HG02840 (cell line): ENCODE measurements around the gene CEP57L1.
"Not testable (repeated sequence)": the region's sequence is repeated elsewhere in the genome, so short reads cannot be mapped to it uniquely, and the experiment has no call there.

ENCODE experiments used
- ATAC-seq: cut with Tn5 transposase; IDR thresholded peaks from one replicate; pipeline ENCODE4 v1.9.1; 2021; ENCODE audit warnings: mild to moderate bottlenecking, moderate library complexity, moderate number of reproducible peaks; ENCODE audit not compliant: unreplicated experiment, low FRiP score

The CEP57L1 gene

GRCh38 chr6:109166673-109167072 is 71.4 kb downstream of the CEP57L1 start:
- no peak for ATAC-seq

GRCh38 chr6:109167562-109167961 is 72.3 kb downstream of the CEP57L1 start:
- ATAC-seq = no peak

- no peak for ATAC-seq
Measured at GRCh38 chr6:109170333-109170732, 75.0 kb downstream of the CEP57L1 start.

GRCh38 chr6:109172101-109172746 is 76.9 kb downstream of the CEP57L1 start:
- no peak for ATAC-seq

- ATAC-seq = no peak
Measured at GRCh38 chr6:109174916-109175315, 79.6 kb downstream of the CEP57L1 start.

GRCh38 chr6:109178921-109179320 is 83.6 kb downstream of the CEP57L1 start:
- no peak for ATAC-seq

GRCh38 chr6:109179507-109179906 is 84.2 kb downstream of the CEP57L1 start:
- ATAC-seq = no peak

- ATAC-seq = no peak
Measured at GRCh38 chr6:109182578-109182977, 87.3 kb downstream of the CEP57L1 start.

- no peak for ATAC-seq
Measured at GRCh38 chr6:109183109-109183650, 87.9 kb downstream of the CEP57L1 start.

GRCh38 chr6:109184638-109185037 is 89.3 kb downstream of the CEP57L1 start:
- no peak for ATAC-seq

- ATAC-seq = no peak
Measured at GRCh38 chr6:109186012-109186411, 90.7 kb downstream of the CEP57L1 start.

GRCh38 chr6:109187399-109188114 is 92.2 kb downstream of the CEP57L1 start:
- ATAC-seq = no peak

GRCh38 chr6:109188115-109188411 is 92.8 kb downstream of the CEP57L1 start:
- ATAC-seq = no peak

GRCh38 chr6:109191368-109191767 is 96.1 kb downstream of the CEP57L1 start:
- not testable (repeated sequence) for ATAC-seq

GRCh38 chr6:109192865-109193264 is 97.6 kb downstream of the CEP57L1 start:
- ATAC-seq = no peak

GRCh38 chr6:109194880-109195279 is 99.6 kb downstream of the CEP57L1 start:
- ATAC-seq = no peak

GRCh38 chr6:109197061-109197460 is 101.8 kb downstream of the CEP57L1 start:
- no peak for ATAC-seq

- no peak for ATAC-seq
Measured at GRCh38 chr6:109202409-109203264, 107.3 kb downstream of the CEP57L1 start.

- no peak for ATAC-seq
Measured at GRCh38 chr6:109204511-109204910, 109.2 kb downstream of the CEP57L1 start.

GRCh38 chr6:109212683-109213082 is 117.4 kb downstream of the CEP57L1 start:
- no peak for ATAC-seq
